ENCODE results near the gene FANCB.

FANCB gene

DNA sequence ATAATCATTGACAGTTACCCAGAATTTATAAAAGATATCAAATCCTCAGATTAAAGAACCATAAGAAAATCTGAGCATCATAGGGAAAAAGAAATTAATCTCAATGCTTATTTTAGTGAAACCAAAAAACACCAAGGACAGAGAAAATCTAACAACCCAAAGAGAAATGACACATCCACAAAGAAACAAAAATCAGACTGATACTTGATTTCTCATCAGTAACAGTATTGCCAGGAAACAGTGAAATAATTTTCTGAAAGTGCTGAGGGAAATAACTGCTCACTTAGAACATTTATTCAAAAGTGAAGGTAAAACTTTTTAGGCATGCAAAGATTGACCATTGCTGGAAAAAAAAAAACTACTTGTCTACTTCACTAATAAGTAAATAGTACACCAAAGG is 11.0 kb upstream of the FANCB start:
- H3K27ac ChIP-seq: no peak overlapping the region
- TF ChIP-seq ZFX (IDR thresholded peaks at IDR 0.05): no peak
- TF ChIP-seq, protein P1, sequence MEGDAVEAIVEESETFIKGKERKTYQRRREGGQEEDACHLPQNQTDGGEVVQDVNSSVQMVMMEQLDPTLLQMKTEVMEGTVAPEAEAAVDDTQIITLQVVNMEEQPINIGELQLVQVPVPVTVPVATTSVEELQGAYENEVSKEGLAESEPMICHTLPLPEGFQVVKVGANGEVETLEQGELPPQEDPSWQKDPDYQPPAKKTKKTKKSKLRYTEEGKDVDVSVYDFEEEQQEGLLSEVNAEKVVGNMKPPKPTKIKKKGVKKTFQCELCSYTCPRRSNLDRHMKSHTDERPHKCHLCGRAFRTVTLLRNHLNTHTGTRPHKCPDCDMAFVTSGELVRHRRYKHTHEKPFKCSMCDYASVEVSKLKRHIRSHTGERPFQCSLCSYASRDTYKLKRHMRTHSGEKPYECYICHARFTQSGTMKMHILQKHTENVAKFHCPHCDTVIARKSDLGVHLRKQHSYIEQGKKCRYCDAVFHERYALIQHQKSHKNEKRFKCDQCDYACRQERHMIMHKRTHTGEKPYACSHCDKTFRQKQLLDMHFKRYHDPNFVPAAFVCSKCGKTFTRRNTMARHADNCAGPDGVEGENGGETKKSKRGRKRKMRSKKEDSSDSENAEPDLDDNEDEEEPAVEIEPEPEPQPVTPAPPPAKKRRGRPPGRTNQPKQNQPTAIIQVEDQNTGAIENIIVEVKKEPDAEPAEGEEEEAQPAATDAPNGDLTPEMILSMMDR (conservative IDR thresholded peaks at IDR 0.05): no peak

DNA sequence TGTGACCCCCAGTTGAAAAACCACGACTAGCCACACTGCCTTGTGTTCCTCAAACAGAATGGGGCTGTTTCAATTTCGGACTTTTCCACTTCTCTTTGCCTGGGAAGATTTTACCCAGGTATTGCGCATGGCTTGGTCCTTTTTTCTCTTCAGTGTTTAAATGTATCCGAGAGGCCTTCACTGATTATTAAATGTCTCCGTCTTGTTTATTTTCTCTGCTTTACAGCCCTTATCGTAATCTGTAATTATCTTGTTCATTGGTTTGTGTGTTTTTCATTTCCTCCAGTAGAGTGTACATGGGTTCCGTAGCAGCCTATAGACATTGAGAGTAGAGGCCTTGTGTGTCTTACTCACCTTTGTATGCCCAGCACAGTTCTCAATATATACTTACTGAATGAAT is 2.8 kb upstream of the FANCB start:
- TF ChIP-seq ZFX (IDR thresholded peaks at IDR 0.05): no peak
- TF ChIP-seq, protein P1 (conservative IDR thresholded peaks at IDR 0.05): no peak
- H3K27ac ChIP-seq: no peak overlapping the region

DNA sequence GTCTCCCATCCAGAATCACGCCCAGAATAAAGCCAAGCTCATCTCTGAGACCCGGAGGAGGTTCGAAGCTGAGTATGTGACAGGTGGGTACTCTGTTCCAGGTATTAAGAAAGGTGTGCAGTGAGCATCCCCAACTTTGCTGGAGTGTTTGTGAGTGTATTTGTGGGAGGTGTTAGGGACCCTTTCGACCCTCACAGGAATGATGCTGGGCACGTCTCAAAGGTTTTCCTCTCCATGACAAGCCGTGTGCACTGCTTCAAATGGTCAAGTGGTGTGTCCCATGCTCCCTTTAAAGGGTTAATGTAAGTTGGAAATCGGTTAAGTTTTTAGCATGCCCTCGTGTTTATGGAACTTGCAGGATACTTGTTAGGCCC is 794 bp upstream of the FANCB start:
- TF ChIP-seq ZFX (IDR thresholded peaks at IDR 0.05): no peak
- TF ChIP-seq, protein P1 (conservative IDR thresholded peaks at IDR 0.05): no peak

DNA sequence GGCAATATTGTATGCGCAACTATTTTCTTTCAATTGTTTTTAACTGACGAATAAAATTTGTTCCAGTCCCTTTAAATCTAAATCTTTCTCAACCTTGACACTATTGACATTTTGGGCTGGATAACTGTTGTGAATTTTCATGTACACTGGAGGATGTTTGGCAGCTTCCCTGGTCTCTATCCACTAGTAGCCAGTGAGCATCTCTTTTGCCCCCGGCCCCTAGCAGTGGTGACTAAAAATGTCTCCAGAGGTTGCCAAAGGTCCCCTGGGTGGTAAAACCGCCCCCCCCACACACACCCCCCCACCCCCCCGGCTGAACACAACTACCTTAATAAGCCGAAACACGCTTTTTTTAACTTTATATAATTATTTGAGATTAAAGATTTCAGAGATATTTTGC is 514 bp downstream of the FANCB start:
- peak overlapping the region; percentile 86 for H3K27ac ChIP-seq

More for the DNA sequence above, 794 bp upstream of the FANCB start:
- H3K27ac ChIP-seq: peak overlapping the region; percentile 86

DNA sequence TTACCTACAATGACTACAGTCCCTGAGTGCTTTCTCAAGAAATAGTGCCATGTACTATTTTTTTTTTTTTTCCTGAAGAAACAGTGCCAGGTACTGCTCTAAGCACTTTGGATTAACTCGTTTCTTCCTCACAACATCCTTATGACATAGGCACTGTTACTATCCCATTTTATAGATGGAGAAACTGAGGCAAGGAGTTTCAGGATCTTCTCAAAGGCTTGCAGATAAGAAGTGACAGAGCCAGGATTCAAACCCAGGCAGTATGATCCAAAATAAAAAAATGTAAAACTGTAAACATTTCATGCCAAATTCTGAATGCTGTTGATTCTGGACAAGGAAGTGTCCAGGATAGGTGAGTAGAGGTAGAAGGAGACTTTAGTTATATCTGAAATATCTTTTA is 1.1 kb downstream of the FANCB start:
- TF ChIP-seq ZFX (IDR thresholded peaks at IDR 0.05): no peak
- TF ChIP-seq, protein P1 (conservative IDR thresholded peaks at IDR 0.05): no peak
- H3K27ac ChIP-seq: no peak overlapping the region

More for the DNA sequence above, 514 bp downstream of the FANCB start:
- TF ChIP-seq, protein P1 (conservative IDR thresholded peaks at IDR 0.05): no peak
- no peak for TF ChIP-seq ZFX (IDR thresholded peaks at IDR 0.05)

DNA sequence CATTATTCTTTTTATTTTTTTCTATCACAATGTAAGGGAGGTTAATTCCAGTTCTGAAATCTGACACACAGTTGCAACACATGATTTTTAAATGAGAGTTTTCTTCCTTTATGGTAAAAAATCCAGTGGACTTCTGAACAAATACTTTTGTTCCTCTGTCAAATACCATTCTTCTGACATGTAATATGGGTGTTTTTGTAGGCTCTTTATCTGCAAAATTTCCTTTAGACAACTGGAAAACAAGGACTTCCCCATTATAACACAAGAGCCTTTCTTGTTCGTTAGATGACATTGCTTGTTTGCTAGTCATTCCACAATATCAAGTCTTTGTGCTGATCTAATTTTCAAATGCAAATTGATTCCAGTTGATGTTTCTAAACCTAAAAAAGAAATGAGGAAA is 7.7 kb downstream of the FANCB start:
- no peak for TF ChIP-seq ZFX (IDR thresholded peaks at IDR 0.05)
- TF ChIP-seq, protein P1 (conservative IDR thresholded peaks at IDR 0.05): no peak
- H3K27ac ChIP-seq: no peak overlapping the region

DNA sequence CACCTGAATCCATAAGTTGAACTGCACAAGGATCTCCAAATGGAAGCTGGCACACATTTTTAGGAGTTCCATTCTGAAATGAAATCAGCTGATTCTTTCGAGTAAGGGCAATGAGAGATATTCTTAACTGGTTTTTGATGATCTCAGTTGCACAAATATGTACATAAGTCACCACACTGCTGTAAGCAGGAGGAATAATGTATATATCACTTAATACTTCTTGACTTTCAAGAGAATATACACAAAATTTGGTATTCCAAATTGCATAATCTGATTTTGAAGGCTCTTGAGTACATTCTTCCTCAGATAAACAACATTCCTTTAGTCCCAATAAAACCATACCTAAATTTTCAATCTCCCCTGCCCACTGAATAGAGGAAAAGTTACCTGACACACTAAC is 8.2 kb downstream of the FANCB start:
- no peak overlapping the region for H3K27ac ChIP-seq
- no peak for TF ChIP-seq ZFX (IDR thresholded peaks at IDR 0.05)
- TF ChIP-seq, protein P1 (conservative IDR thresholded peaks at IDR 0.05): no peak

Data from C4-2B (cell line).